ENCODE measurements around the gene GHRH. TPM values are rescaled to one million over a fixed set of nuclear protein-coding genes. Genes with fewer than 3 reads are reported as not detected.

Gene GHRH
- total RNA-seq, 1 experiment from 2014 or later: not detected

GRCh38 chr20:37308086-37309050 is 46.8 kb upstream of the GHRH start:
- no peak overlapping the region for H2BK20ac ChIP-seq (ENCODE audit: low read depth, low read length, poor library complexity, severe bottlenecking)
- no peak overlapping the region for H2BK120ac ChIP-seq (ENCODE audit: low read depth, low read length, poor library complexity, severe bottlenecking)
- H2AFZ ChIP-seq (ENCODE audit: low read length): no peak overlapping the region
- H2BK15ac ChIP-seq (ENCODE audit: low read depth, low read length): no peak overlapping the region
- no peak overlapping the region for H3K56ac ChIP-seq (ENCODE audit: insufficient read length, low read depth, low read length)
- Mint-ChIP-seq H3K27me3 (ENCODE audit: low read depth) (no peaks in the 10 kb centered on the region), H3K4me1 (peaks cover 21 to 29% of the 10 kb centered on the region in 2 experiments), H3K9me3 (no peaks in the 10 kb centered on the region), H3K4me3 (no peak overlapping the region), H3K36me3 (ENCODE audit: insufficient read depth in 1 of 3, low read depth in 3 of 3) (peaks cover 11 to 30% (median 17%) of the 10 kb centered on the region in 3 experiments), H3K27ac (peak overlapping the region in 2 of 3 experiments; percentile 49 to 56; a peak in 3 of 7 replicates)
- no peak overlapping the region for H3K27ac ChIP-seq (ENCODE audit: insufficient read length, low read depth, low read length)
- no peaks in the 10 kb centered on the region for H3K23me2 ChIP-seq (ENCODE audit: insufficient read length, low read depth, low read length, poor library complexity, severe bottlenecking)
- no peak overlapping the region for H3K4me2 ChIP-seq (ENCODE audit: insufficient read depth, insufficient read length, low read length)
- no CpG with 5 or more reads among the region's 8 CpGs for WGBS (ENCODE audit: extremely low coverage, insufficient read length, low lambda C conversion rate)
- no peak overlapping the region for H4K5ac ChIP-seq (ENCODE audit: insufficient read length, low read depth, low read length)
- no peak overlapping the region for H2BK5ac ChIP-seq (ENCODE audit: insufficient read length, low read length)
- no peaks in the 10 kb centered on the region for H3K79me1 ChIP-seq (ENCODE audit: insufficient read depth, low read depth, low read length, poor library complexity, severe bottlenecking)
- H3K18ac ChIP-seq (ENCODE audit: insufficient read length, low read depth, low read length): no peak overlapping the region
- no peaks in the 10 kb centered on the region; the same call in 1 of the 2 replicates for H3K79me2 ChIP-seq (ENCODE audit: insufficient read depth, low read length)
- no peak overlapping the region for H2BK12ac ChIP-seq (ENCODE audit: insufficient read length, low read depth, low read length)
- no peak overlapping the region for H3T11ph ChIP-seq (ENCODE audit: low read length)
- no peaks in the 10 kb centered on the region for H3K27me3 ChIP-seq (ENCODE audit: insufficient read depth, low read length)
- no peaks in the 10 kb centered on the region for H3K4me1 ChIP-seq (ENCODE audit: insufficient read depth, low read length)
- H4K91ac ChIP-seq (ENCODE audit: insufficient read length, low read depth, low read length): no peak overlapping the region
- no peak overlapping the region for H3K14ac ChIP-seq (ENCODE audit: insufficient read depth, low read length)
- H3K4ac ChIP-seq (ENCODE audit: low read depth, low read length): no peak overlapping the region
- no peaks in the 10 kb centered on the region for H4K20me1 ChIP-seq (ENCODE audit: control insufficient read depth, insufficient read depth, insufficient read length)
- no peak for DNase-seq
- H4K8ac ChIP-seq (replicated peaks; ENCODE audit: insufficient read length, low read depth, low read length): no peak overlapping the region
- H3K9ac ChIP-seq (ENCODE audit: extremely low read depth, insufficient read length, low read length): no peak overlapping the region
- H3K9me3 ChIP-seq (ENCODE audit: control insufficient read depth, low read depth, low read length): no peaks in the 10 kb centered on the region
- H3K23ac ChIP-seq (ENCODE audit: insufficient read length, low read depth, low read length): no peak overlapping the region
- no peak for TF ChIP-seq CTCF (conservative IDR thresholded peaks at IDR 0.05)
- no peak overlapping the region for H2AK5ac ChIP-seq (ENCODE audit: insufficient read length, low read length)
